DND-41 (cell line): ENCODE data around the gene PRMT1.

Source experiments
- ATAC-seq: fragments of 200-7000 bp; cut with Tn5 transposase; 3 replicates; pipeline ENCODE4 v1.9.1; 2021; ENCODE audit warnings: low read depth; ENCODE audit not compliant: insufficient read depth
- DNase-seq: peaks from one replicate; pipeline ENCODE4 v3.0.0-alpha.2; 2020
- H2AFZ ChIP-seq: 2 replicates; pipeline ENCODE4 v1.6.0; 2012; ENCODE audit warnings: low read depth, low read length
- H3K27ac ChIP-seq: 2 replicates; pipeline ENCODE4 v1.5.1; 2012; ENCODE audit warnings: low read length, inconsistent platforms
- H3K27me3 ChIP-seq: fragments of 200-600 bp; sonication (generic); 2 replicates; pipeline ENCODE4 v1.6.0; 2012; ENCODE audit warnings: low read length, mild to moderate bottlenecking, inconsistent platforms; ENCODE audit not compliant: insufficient read depth, poor library complexity
- H3K36me3 ChIP-seq: 2 replicates; pipeline ENCODE4 v1.5.1; 2012; ENCODE audit warnings: low read length, inconsistent platforms; ENCODE audit not compliant: insufficient read depth
- H3K4me1 ChIP-seq: 2 replicates; pipeline ENCODE4 v1.5.1; 2012; ENCODE audit warnings: mild to moderate bottlenecking, low read length; ENCODE audit not compliant: insufficient read depth
- H3K4me2 ChIP-seq: 2 replicates; pipeline ENCODE4 v1.6.0; 2012; ENCODE audit warnings: mild to moderate bottlenecking, moderate library complexity, low read length, inconsistent platforms; ENCODE audit not compliant: insufficient read depth
- H3K4me3 ChIP-seq, 2 experiments: fragments of 200-600 bp in 1 of 2; shearing (Covaris generic) in 1 of 2; 2 replicates each; pipeline ENCODE4 v1.5.1; 2012 to 2016; ENCODE audit warnings: inconsistent platforms in 2 of 2, low read length in 2 of 2, mild to moderate bottlenecking in 2 of 2, low read depth in 1 of 2, moderate library complexity in 1 of 2
- H3K79me2 ChIP-seq: 2 replicates; pipeline ENCODE4 v1.6.0; 2012; ENCODE audit warnings: low read length, inconsistent platforms; ENCODE audit not compliant: insufficient read depth
- H3K9ac ChIP-seq: 2 replicates; pipeline ENCODE4 v1.6.0; 2012; ENCODE audit warnings: low read depth, mild to moderate bottlenecking, inconsistent platforms, low read length, moderate library complexity
- H3K9me3 ChIP-seq: 2 replicates; pipeline ENCODE4 v1.5.1; 2012; ENCODE audit warnings: low read length, moderate library complexity, mild to moderate bottlenecking, inconsistent platforms; ENCODE audit not compliant: insufficient read depth, severe bottlenecking
- H4K20me1 ChIP-seq: 2 replicates; pipeline ENCODE4 v1.6.0; 2012; ENCODE audit warnings: low read length; ENCODE audit not compliant: insufficient read depth
- EZH2 ChIP-seq: IDR thresholded peaks from 3 replicates; pipeline ENCODE4 v1.6.1; 2012; ENCODE audit warnings: borderline replicate concordance, low read depth, mild to moderate bottlenecking, moderate library complexity, low read length, inconsistent platforms; ENCODE audit not compliant: severe bottlenecking
- TF ChIP-seq, protein P1 (sequence below): IDR thresholded peaks from 2 replicates; pipeline ENCODE4 v1.5.1; 2012; ENCODE audit warnings: borderline replicate concordance, low read length, moderate library complexity, mild to moderate bottlenecking; ENCODE audit not compliant: poor library complexity, severe bottlenecking; ENCODE audit errors: extremely low read depth

Gene PRMT1

DNA sequence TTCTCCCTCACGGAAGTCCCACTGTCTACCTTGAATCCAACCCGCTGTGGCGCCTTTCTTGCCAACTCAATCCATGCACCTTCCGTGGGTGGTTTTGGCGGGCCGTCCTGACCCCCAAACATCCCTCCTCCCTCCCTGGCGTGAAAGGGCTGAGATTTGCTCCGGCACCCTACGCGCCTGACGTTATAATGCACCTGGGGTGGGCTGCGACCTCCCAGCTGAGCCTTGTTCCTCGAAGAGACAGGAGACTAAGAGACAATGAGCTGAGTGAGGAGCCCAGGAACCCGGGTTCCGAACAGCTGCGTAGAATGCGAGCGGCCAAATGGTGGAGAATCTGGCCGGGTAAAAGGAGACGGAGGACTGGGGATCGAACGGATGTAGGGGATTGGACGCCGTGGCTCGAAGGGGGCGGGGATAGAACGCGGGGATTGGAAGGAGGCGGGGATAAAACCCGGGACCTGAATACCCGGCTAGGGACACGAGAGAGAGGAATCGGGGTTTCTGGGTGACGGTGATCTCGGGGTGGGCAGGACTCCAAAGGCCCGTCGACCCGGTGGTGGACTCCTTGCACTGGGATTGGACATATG, 13.7 kb downstream of the PRMT1 start, which contains the start of gene CPT1C:
Gene CPT1C (plus strand): TSS at position 461 of the 587 bp plus-strand sequence. CDS start 1,137 bp downstream, outside the sequence.
- H2AFZ ChIP-seq = no peak within 1 kb of the TSS
- H3K4me1 ChIP-seq = no peaks in the 10 kb centered on the region
- no peak within 1 kb of the TSS for H3K9ac ChIP-seq
- peaks cover 36% of the 10 kb centered on the region for H3K36me3 ChIP-seq
- H4K20me1 ChIP-seq = peaks cover 29% of the 10 kb centered on the region
- DNase-seq = no peak
- no peak within 1 kb of the TSS for H3K4me3 ChIP-seq
- no peak within 1 kb of the TSS for H3K4me2 ChIP-seq
- H3K79me2 ChIP-seq = no peaks in the 10 kb centered on the region
- H3K9me3 ChIP-seq = no peaks in the 10 kb centered on the region
- H3K27ac ChIP-seq = no peak within 1 kb of the TSS
- peak; percentile 21; the same call in 2 of the 3 replicates for ATAC-seq
- no peak for TF ChIP-seq EZH2
- TF ChIP-seq, protein P1, sequence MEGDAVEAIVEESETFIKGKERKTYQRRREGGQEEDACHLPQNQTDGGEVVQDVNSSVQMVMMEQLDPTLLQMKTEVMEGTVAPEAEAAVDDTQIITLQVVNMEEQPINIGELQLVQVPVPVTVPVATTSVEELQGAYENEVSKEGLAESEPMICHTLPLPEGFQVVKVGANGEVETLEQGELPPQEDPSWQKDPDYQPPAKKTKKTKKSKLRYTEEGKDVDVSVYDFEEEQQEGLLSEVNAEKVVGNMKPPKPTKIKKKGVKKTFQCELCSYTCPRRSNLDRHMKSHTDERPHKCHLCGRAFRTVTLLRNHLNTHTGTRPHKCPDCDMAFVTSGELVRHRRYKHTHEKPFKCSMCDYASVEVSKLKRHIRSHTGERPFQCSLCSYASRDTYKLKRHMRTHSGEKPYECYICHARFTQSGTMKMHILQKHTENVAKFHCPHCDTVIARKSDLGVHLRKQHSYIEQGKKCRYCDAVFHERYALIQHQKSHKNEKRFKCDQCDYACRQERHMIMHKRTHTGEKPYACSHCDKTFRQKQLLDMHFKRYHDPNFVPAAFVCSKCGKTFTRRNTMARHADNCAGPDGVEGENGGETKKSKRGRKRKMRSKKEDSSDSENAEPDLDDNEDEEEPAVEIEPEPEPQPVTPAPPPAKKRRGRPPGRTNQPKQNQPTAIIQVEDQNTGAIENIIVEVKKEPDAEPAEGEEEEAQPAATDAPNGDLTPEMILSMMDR = no peak
- no peaks in the 10 kb centered on the region for H3K27me3 ChIP-seq

GRCh38 chr19:49691243-49692146, 14.4 kb downstream of the PRMT1 start:
- Histone ChIP-seq H2AFZ (no peak overlapping the region), H3K27me3 (no peaks in the 10 kb centered on the region), H4K20me1 (peaks cover 22% of the 10 kb centered on the region), H3K9me3 (no peaks in the 10 kb centered on the region), H3K79me2 (no peaks in the 10 kb centered on the region), H3K9ac (no peak overlapping the region), H3K27ac (no peak overlapping the region), H3K4me1 (no peaks in the 10 kb centered on the region), H3K4me2 (no peak overlapping the region), H3K36me3 (peaks cover 28% of the 10 kb centered on the region), H3K4me3 (no peak overlapping the region)
- DNase-seq (no peak), ATAC-seq (no peak)
- TF ChIP-seq, protein P1 = no peak
- no peak for TF ChIP-seq EZH2

- ATAC-seq = no peak
- Histone ChIP-seq H3K27ac (no peak overlapping the region), H3K36me3 (peaks cover 24% of the 10 kb centered on the region), H3K4me3 (no peak overlapping the region), H3K4me2 (no peak overlapping the region), H2AFZ (no peak overlapping the region), H3K79me2 (no peaks in the 10 kb centered on the region), H3K9ac (no peak overlapping the region), H3K9me3 (no peaks in the 10 kb centered on the region), H4K20me1 (peaks cover 17% of the 10 kb centered on the region), H3K27me3 (no peaks in the 10 kb centered on the region), H3K4me1 (no peaks in the 10 kb centered on the region)
- no peak for DNase-seq
- TF ChIP-seq EZH2 = no peak
- TF ChIP-seq, protein P1 = no peak
These were observed 15.1 kb downstream of the PRMT1 start for GRCh38 chr19:49692147-49692506.
